ENCODE results near the gene YES1.

DNA sequence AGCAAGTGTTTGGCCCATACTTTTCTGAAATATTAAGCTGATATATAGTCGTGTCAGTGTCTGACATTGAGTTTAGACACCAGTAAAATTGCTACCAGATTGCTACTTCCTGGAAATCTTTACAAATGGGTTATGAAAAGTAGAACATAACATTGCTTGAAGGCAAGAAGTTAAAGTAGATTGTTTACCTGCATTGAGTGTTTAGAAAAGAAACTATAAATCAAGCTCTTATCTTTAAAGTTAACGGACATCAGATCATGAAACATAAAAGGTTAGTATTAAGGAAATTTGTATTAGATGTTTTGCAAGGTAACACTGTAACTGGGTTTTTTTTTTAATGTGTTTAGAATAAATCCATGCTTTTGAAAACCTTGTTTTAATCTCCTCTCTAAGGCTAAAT, 4.8 kb upstream of the YES1 start:
- TF ChIP-seq, protein P1, sequence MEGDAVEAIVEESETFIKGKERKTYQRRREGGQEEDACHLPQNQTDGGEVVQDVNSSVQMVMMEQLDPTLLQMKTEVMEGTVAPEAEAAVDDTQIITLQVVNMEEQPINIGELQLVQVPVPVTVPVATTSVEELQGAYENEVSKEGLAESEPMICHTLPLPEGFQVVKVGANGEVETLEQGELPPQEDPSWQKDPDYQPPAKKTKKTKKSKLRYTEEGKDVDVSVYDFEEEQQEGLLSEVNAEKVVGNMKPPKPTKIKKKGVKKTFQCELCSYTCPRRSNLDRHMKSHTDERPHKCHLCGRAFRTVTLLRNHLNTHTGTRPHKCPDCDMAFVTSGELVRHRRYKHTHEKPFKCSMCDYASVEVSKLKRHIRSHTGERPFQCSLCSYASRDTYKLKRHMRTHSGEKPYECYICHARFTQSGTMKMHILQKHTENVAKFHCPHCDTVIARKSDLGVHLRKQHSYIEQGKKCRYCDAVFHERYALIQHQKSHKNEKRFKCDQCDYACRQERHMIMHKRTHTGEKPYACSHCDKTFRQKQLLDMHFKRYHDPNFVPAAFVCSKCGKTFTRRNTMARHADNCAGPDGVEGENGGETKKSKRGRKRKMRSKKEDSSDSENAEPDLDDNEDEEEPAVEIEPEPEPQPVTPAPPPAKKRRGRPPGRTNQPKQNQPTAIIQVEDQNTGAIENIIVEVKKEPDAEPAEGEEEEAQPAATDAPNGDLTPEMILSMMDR (IDR thresholded peaks at IDR 0.05): no peak
- no peak for TF ChIP-seq POLR2A (IDR thresholded peaks at IDR 0.05)
- TF ChIP-seq EP300 (IDR thresholded peaks at IDR 0.05): no peak
